Progenitor cell of endocrine pancreas (in vitro differentiated cells): ENCODE data around the gene STK32C. TPM values are rescaled to one million over a fixed set of nuclear protein-coding genes. Genes with fewer than 3 reads are reported as not detected.

Experiments used
- DNase-seq: peaks from one replicate; pipeline ENCODE4 v3.0.0; 2021; ENCODE audit warnings: low spot score; ENCODE audit not compliant: unreplicated experiment
- H3K27ac Mint-ChIP-seq: 2 replicates; pipeline ENCODE4 v1.8.0; 2021; ENCODE audit warnings: mild to moderate bottlenecking, moderate library complexity, mixed read lengths
- H3K27me3 Mint-ChIP-seq: 2 replicates; pipeline ENCODE4 v1.8.0; 2021; ENCODE audit warnings: mixed read lengths
- H3K36me3 Mint-ChIP-seq: 2 replicates; pipeline ENCODE4 v1.8.0; 2022; ENCODE audit warnings: mixed read lengths; ENCODE audit not compliant: insufficient read depth
- H3K4me1 Mint-ChIP-seq: 2 replicates; pipeline ENCODE4 v1.8.0; 2021; ENCODE audit warnings: low read depth, mixed read lengths
- H3K4me3 Mint-ChIP-seq: 2 replicates; pipeline ENCODE4 v1.8.0; 2021; ENCODE audit warnings: low read depth, mild to moderate bottlenecking, moderate library complexity, mixed read lengths
- H3K9me3 Mint-ChIP-seq: 2 replicates; pipeline ENCODE4 v1.8.0; 2021; ENCODE audit warnings: low read depth, mixed read lengths
- total RNA-seq: library from RNA; stranded (reverse); gene quantifications from 2 replicates; pipeline ENCODE4 v1.2.1, GENCODE V29; 2021
- TF ChIP-seq, protein P1 (sequence below): fragments of 200-600 bp; sonication (generic); IDR thresholded peaks from one replicate; pipeline ENCODE4 v1.5.0; 2021; ENCODE audit warnings: antibody characterized with exemption, mild to moderate bottlenecking; ENCODE audit not compliant: unreplicated experiment

Gene STK32C
- total RNA-seq, 1 donor from 2014 or later, result 10.0 TPM

- H3K4me3 Mint-ChIP-seq, result no peak overlapping the region
- DNase-seq, result no peak
These were observed 29.2 kb upstream of the STK32C start for GRCh38 chr10:132336919-132337407.

DNA sequence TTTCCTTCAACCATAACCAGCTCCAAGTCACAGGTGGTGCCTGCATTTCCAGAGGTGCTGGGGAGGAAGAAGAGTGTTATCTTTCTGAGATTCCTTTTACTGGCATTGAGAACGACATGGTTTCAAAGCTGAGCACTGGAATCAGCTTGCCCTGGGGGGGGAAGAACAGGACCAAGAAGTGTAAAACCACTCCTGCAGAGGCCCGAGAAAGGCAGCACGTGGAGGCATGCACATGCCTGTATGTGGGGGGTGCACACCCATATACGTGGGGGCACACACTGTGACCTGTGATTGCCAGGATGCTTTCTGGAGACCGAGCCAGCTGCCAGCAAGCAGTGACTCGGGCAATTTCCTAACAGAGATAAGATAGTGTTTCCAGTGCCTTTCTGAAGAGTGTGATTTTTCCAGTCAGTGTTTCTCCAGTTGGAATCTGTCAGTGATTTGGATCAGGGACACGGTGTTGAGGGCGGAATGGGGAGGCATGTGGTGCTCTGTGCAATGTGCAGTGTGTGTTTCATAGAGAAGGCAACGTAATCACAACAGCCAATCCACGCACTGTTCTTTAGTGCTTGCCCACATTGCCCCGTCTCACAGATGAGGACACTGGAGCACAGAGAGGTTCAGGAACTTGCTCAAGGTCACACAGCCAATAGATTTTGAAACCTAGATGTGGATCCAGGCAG lies 28.5 kb upstream of the STK32C start:
- peak overlapping the region; percentile 77 for H3K27ac Mint-ChIP-seq
- H3K4me3 Mint-ChIP-seq, result no peak overlapping the region
- DNase-seq, result no peak
- H3K36me3 Mint-ChIP-seq, result peaks cover 9% of the 10 kb centered on the region
- no peaks in the 10 kb centered on the region for H3K27me3 Mint-ChIP-seq
- TF ChIP-seq, protein P1, sequence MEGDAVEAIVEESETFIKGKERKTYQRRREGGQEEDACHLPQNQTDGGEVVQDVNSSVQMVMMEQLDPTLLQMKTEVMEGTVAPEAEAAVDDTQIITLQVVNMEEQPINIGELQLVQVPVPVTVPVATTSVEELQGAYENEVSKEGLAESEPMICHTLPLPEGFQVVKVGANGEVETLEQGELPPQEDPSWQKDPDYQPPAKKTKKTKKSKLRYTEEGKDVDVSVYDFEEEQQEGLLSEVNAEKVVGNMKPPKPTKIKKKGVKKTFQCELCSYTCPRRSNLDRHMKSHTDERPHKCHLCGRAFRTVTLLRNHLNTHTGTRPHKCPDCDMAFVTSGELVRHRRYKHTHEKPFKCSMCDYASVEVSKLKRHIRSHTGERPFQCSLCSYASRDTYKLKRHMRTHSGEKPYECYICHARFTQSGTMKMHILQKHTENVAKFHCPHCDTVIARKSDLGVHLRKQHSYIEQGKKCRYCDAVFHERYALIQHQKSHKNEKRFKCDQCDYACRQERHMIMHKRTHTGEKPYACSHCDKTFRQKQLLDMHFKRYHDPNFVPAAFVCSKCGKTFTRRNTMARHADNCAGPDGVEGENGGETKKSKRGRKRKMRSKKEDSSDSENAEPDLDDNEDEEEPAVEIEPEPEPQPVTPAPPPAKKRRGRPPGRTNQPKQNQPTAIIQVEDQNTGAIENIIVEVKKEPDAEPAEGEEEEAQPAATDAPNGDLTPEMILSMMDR, result no peak
- H3K9me3 Mint-ChIP-seq, result no peaks in the 10 kb centered on the region
- H3K4me1 Mint-ChIP-seq, result peaks cover 23% of the 10 kb centered on the region

More at GRCh38 chr10:132336919-132337407, 29.2 kb upstream of the STK32C start:
- no peaks in the 10 kb centered on the region for H3K9me3 Mint-ChIP-seq
- no peaks in the 10 kb centered on the region for H3K27me3 Mint-ChIP-seq
- peaks cover 21% of the 10 kb centered on the region for H3K4me1 Mint-ChIP-seq
- TF ChIP-seq, protein P1, result no peak
- no peak overlapping the region for H3K27ac Mint-ChIP-seq
- H3K36me3 Mint-ChIP-seq, result peaks cover 15% of the 10 kb centered on the region

DNA sequence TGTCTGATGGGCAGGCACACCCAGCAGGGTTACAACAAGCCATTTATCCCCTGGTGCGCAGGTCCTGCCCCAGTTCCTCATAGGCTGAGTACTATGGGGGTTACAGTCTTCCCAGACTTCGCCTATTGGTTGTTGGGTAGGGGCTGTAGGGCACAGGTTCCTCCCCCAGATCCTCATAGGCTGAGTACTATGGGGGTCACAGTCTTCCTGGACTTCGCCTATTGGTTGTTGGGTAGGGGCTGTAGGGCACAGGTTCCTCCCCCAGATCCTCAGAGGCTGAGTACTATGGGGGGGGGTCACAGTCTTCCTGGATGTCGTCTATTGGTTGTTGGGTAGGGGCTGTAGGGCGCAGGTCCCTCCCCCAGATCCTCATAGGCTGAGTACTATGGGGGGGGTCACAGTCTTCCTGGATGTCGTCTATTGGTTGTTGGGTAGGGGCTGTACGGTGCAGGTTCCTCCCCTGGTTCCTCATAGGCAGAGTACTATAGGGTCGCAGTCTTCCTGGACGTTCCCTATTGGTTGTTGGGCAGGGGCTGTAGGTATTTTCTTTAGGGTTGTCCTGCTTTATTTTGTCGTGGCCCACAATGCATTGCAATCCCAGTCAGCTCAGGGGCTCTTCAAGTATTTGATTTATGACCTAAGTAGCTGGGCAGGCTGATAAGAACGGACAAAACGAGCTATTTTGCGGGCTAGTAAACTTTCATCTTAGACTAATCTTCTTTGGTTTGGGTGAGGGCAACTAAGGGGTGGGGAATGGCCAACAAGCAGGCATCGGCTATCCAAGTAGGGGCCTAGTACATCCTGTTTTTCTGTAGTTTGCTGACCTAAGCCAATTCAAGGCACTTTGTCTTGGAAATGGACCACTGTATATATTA lies 27.7 kb upstream of the STK32C start:
- Mint-ChIP-seq H3K9me3 (no peaks in the 10 kb centered on the region), H3K27ac (peak overlapping the region; percentile 77), H3K36me3 (peaks cover 9% of the 10 kb centered on the region), H3K4me1 (peaks cover 25% of the 10 kb centered on the region), H3K4me3 (no peak overlapping the region), H3K27me3 (no peaks in the 10 kb centered on the region)
- DNase-seq, result no peak
- TF ChIP-seq, protein P1, result no peak

DNA sequence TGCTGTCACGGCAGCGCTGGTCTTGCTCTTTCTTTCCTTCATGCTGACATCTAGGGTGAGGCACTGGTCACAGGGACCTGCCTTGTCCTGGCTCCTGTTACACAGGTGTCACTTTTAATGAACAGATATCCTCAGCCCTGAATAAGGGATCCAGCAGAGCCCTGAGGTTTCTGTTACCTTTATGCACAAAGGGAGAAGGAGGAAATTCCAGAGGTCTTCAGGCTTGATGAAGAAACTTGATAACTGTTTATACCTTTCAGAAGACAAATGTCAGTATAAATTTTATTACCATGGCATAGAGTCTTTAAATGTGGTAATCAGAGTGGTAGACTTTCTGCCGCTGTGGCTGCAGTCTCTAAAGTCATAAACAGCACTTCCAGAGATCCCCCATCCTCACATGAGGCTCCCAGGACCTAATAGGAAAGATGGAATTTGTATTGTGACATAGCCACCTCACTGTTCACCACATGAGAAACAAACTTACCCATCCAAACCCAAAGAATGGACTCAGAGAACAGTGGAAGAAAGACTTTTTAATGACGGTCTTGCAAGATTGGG lies 27.0 kb upstream of the STK32C start:
- Mint-ChIP-seq H3K36me3 (peaks cover 8% of the 10 kb centered on the region), H3K27ac (no peak overlapping the region), H3K27me3 (no peaks in the 10 kb centered on the region), H3K4me3 (no peak overlapping the region), H3K4me1 (peaks cover 32% of the 10 kb centered on the region), H3K9me3 (no peaks in the 10 kb centered on the region)
- TF ChIP-seq, protein P1, result no peak
- DNase-seq, result no peak

GRCh38 chr10:132333386-132333785 lies 25.6 kb upstream of the STK32C start:
- H3K4me1 Mint-ChIP-seq, result peaks cover 40% of the 10 kb centered on the region
- H3K27ac Mint-ChIP-seq, result peak overlapping the region; percentile 59
- peak overlapping the region; percentile 91 for H3K4me3 Mint-ChIP-seq
- TF ChIP-seq, protein P1, result no peak
- no peaks in the 10 kb centered on the region for H3K9me3 Mint-ChIP-seq
- no peak for DNase-seq
- H3K36me3 Mint-ChIP-seq, result peaks cover 5% of the 10 kb centered on the region
- no peaks in the 10 kb centered on the region for H3K27me3 Mint-ChIP-seq
